HG03575 (cell line): ENCODE measurements around the gene CEP85L.
A peak's percentile ranks its signal among the peaks of the same experiment; 100 is the strongest.

Source experiments
- ATAC-seq: cut with Tn5 transposase; IDR thresholded peaks from one replicate; pipeline ENCODE4 v1.9.1; 2021; ENCODE audit not compliant: unreplicated experiment, insufficient number of reproducible peaks, low FRiP score; ENCODE audit errors: extremely low read depth

The CEP85L gene

DNA sequence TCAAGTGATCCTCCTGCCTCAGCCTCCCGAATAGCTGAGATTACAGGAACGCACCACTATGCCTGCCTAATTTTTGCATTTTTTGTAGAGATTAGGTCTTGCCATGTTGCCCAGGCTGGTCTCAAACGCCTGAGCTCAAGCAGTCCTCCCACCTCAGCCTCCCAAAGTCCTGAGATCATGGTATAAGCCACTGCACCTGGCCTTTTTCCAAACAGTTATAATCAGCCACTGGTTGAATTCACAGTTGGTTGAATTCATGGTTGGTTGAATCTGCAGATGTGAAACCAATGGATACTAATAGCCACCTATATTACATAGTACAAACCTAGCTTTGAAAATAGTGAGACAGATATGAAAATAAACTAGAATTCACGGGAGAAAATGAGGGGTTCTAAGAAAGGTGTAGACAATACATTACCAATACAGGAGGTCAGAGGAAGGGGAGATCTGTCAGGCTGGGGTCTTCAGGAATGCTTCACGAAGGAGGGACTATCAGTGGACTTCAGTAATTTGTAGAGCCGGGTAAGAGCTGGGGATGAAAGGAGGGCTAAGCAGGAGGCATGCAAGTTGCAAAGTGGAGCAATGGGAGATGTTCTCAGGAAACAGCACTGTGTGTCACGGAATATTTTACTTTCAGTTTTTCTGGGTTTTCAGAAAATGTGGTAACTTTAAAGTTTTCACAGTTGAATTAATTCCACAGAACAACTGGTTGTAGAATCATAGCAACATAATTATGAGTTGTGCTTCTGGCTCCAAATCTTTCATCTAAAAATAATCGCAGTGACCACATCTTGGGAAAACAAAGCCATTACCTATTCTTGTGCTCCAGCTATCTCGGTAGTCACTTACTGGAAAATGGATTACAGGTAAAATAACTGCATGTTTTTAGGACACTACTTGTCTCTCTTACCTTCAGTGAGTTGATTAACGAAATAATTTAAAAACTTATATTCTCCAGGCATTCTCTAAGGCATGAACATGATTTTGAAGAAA, 12.9 kb upstream of the CEP85L start:
- no peak for ATAC-seq

DNA sequence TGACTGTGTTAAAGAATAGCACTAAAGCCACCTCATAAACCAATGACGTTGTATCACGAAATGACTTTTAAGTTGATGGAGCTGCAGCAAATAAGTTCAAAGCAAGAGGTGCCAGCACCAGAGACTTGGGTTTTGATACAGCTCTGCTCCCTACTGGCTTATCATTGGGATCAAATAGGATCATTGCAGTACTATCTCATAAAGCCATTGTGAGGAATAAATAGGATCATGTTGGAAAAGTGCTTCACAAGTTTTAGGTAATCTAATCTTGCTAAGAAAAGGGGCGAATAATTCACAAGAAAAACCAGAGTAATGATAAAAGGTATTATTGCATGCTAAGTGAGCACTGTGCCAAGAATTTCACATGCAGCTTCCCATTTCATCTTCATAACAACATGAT, 10.4 kb upstream of the CEP85L start:
- ATAC-seq, result no peak

DNA sequence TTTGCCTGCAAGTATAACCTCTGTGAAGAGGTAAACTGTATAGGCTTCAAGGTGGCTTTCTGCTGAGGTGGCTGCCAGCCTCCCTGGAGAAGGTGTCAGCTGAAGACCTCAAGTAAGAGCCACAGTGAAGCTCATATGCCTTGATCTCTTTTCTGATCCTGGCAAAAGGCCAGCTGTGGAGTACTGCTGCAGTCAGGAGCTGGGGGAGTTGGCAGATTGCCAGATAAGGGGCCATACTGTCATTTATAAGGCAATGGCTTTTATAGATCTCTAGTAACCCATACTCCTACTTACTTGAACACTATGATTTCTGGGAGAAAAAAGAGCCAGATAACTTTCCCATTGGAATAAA, 8.8 kb upstream of the CEP85L start:
- no peak for ATAC-seq

DNA sequence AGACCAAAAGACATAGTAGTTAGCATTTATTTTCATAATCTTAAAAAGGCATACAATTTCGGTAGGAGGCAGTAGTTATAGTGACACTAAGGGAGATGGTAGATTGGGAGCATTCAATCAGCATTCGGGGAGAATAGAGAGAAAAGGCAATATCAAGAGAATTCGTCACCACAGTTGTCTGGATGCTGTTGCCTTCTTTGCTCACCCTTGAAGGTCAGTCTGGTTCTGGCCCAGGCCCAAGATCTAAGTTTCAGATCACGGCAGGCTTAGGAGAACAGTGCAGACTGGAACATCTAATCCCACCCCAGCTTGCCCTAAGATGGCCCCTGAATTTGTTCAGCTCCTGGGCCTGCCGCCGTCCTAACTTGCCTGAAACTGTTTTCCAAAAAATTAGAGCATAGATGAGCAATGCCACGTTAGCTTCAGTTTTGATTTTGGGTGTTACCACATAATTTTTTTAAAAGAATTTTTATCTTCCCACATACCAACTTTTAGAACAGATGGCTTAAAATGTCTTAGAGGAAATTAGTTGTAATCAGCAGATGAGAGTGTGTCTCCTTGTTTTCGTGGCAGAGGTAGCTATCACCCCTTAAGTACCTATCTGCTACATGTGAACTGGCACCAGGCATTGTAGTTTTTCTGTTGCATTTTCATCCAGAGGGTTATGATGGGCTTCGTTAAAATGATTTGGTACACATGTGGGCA, 8.3 kb upstream of the CEP85L start:
- ATAC-seq, result no peak

DNA sequence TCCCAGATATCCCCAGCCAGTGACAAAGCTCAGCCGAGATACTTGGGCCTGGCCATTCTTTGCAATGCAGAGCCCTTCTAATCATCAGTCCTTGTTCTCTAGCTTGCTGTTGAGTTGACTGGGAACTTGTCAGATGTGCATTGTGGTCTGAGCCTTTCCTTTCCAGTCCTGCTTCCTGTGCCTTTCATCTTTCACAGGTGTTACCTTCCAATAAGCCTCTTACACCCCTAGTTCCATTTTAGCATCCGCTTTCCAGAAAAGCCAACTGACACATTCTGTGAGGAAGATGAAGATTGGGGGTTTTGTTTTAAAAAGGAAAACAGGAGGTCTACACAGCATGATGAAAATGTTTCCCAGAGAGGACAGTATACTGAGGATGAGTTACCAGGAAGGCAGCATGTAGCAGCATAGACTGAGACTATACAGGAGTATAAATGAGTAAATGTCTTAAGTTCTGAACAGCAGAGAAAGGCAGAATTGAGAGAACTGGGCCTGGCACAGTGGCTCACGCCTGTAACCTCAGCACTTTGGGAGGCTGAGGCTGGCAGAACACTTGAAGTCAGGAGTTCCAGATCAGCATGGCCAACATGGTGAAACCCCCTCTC, 5.6 kb upstream of the CEP85L start:
- no peak for ATAC-seq

DNA sequence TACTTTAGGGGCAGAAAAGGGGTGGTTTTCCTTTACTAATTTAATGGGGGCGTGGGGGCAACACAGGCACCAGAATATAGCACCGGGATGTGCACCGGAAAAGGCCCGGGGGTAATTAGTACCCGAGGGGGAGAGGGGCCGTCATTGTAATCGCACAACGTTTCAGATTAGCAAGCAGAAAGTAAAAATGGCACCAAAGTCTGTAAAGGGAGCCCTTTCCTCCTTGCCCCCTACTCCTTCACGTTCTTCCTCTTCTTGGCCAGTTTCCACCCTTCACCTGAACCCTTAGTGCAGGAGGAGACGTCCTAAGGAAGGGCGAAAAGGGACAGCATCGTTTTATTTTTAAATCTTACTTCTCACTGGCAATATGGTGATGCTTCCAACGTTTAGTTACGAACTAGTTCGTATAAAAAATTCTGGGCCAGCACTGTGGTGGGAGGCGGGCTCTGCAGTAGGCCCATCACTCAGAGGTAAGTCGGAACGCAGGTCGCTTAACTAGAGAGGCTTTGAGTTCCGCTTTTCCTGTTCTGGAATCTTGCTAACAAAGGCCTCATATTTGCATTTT, 742 bp upstream of the CEP85L start:
- ATAC-seq, result no peak

DNA sequence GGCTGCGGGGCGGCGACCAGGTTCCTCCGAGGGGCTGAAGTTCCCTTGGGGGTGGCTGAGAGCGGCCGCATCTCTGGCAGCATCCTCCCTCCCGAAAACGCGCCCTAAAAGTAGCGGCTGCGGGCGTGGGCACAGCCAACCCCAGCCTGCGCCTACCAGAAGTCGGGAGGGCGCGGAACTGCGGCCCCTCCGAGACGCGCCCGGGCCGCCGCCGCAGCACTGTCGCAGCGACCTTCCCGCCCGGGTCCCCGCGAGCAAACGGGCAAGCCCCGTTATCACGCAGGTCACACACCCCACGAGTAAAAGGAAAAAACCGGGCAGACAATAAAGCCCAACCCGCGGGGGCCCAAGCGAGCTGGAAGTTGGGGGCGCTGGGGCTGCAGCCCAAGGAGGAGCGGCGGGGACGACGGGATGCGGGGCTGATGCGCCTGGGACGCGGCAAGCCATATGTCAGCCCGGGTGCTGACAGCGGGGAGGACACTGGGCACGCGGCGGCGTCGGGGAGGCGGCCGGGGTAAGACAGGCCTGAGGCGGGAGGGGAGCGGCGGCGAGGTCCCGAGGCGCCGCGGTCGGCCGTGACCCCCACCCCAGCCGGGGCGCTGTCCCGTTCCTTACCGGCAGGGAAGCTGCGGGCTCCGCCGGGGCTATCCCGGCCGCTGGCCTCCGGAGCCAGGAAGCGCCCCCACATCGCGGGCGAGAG, 659 bp downstream of the CEP85L start:
- no peak for ATAC-seq

DNA sequence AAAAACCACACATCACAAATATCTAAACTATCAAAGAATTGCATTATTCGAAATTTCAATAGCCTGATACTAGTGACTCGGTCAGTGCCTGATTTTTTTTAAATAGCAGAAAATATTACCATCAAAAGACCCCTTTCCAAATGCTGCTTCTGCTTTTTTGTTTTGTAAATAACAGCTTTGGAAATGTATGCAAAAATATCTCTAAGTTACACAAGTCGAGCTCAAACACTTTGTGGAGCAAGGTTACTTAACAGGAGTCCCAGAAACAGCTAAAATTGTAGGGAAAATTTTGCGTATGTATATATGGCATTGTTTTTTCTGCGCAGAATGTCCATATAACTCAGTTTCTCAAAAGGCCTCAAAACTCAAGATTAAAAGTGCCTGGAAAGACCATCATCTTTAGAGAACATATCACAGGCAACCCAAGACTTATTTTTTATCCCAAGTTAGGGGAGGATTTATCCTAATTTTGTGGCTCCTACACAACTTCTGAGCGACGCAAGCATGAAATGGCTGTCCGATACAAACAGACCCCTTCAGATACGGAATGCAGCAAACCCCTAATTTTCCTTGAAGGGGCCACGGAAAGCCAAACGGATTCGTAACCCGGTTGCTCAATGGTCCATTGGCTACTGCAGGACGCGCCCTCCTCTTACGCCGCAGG, 1.3 kb downstream of the CEP85L start:
- ATAC-seq, result no peak

DNA sequence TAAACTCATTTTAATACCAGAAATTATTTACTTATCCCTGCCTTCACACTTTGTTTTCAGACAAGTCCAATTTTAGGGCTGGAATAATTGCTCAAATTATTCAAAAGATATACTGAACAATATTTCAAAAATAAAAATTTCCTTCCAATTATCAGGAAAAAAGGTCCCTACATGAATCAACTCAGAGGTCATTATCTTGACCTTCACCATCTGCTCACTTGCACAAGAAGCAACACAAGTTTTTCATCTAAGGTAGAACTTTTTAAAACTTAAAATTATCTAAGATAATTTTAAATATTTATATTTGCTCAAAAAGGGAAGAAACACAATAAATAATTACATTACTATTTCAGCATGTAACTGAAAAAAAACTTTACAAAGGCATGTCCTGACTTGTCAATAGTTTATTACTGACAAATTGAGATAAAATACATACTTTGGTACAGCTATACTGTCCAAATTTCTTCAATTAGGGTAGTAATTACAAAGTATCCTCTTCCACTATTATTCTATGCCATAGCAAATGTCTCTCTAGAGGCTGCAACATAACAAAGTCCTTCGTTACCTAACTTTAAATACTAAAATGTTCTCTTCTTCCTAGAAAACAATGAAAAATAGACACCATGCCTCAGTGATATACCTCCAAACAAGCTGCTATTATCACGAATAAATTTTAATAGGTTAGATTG, 2.4 kb downstream of the CEP85L start:
- no peak for ATAC-seq

DNA sequence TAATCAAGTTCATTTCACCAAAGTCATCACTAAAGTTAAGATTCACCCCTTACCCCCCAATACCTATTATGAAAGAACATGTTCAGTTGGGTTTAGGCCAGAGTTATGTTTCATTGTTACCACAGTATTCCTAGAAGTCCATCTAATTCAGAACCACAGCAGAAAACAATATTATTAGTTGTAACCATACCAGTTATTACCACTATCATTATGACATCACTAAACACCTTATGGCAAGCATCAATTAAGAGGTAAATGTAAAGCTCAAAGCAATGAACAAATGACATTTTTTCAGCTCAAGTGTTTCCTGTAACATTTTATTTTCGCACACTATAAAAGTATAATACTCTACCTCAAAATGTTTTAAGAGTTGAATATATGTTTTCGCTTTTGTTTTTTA, 4.4 kb downstream of the CEP85L start:
- ATAC-seq, result no peak

DNA sequence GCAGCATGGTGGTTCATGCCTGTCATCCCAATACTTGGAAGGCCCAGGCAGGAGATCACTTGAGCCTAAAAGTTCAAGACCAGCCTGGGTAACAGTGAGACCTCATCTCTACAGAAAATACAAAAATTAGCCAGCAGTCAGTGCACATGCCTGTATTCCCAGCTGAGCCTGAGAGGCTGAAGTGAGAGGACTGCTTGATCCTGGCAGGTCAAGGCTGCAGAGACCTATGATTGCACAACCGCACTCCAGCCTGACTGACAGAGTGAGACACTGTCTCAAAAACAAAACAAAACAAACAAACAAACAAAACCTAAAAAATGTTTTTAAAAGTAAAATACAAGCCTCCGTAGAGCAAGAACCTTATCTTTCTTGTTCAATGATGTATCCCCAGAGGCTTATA, 6.0 kb downstream of the CEP85L start:
- no peak for ATAC-seq

DNA sequence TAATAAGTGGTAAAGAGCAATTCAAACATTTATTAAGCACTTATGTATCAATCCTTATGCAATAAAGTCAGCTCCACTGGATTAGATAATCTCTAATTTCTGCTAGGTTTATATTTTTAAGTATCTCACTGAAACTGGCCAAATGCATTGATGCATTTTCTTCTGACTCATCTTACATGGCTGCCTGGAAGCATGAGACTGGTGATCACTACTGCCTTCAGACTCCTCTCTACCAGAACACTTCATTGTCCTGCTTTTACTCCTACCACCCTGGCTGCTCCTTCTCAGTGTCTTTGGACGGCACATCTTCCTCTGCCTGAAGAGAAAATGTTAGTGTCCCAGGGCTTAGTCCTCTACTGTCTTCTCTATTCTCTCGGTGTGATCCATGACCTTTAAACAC, 7.4 kb downstream of the CEP85L start:
- no peak for ATAC-seq

DNA sequence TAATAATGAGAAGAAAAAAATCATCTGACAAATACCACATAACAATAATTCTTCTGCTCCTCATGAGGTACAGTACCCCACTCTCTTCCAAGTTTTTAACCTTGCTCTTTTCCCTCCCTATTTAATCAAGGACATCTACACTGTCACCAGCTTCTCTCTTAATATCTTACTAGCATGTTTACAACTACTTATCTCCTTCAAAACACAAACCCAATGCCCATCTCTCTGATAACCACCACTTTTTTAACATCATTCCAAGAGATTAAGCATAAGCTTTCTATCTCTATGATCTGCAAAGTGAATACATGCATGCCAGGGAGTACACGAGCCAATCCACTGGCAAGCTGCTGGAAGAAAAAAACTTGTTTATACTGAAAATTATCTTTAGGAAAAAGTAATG, 10.3 kb downstream of the CEP85L start:
- no peak for ATAC-seq

DNA sequence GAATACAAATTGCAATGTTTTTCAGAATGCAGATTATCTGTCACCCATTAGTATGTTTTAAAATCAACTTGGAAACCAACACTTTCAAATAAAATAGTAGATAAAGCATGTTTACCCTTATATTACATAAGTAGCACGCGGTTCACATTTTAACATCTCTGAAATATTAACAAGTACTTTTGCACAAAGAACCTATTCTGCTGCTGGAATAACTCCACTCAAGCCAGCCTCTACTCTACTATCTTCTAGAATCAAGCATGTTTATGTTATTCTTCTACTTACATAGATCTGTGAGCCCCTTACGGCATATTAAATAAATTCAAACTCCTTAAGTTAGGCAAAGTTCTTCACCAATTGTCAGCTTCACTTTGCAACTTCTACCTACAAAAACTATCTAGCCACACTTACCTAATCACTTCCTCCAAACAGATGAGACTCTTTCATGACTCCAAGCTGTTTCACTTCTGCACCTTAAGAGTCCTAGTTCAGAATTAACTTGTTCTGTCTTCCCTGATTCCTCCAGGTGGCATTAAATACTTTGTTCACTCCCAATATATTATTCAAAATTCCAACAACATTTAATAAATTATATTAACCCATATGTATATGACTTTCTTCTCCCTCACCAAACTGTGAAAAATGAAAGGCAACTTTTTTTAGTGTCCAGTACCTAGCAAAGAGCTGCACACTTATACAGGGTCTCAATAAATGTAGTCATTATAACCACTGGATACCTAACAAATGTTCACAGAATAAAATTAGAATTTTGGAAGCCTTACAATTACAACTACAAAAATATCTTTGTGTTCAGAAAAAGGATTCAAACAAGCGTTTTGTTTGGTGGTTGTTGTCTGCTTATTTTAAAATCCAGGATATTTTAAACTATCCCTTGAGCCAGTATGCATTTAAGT, 12.1 kb downstream of the CEP85L start:
- peak; percentile 66 for ATAC-seq

DNA sequence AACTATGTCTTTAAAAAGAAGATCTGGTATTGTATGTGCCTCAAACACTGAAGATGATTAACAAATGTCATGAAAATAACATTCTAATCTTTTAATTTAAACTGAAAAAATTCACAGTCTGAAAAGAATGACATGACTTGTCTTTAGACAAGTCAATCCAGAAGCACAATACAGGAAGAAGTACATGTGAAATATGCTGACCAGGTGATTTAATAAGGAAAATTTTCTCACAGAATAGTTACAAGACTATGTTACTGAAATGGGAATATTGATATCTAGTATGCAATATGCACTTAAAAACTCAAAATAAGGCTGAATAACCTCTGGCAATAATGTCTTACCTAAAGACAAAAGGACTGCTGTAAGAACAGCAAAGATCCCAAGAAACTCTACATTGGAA, 13.1 kb downstream of the CEP85L start:
- ATAC-seq, result no peak

DNA sequence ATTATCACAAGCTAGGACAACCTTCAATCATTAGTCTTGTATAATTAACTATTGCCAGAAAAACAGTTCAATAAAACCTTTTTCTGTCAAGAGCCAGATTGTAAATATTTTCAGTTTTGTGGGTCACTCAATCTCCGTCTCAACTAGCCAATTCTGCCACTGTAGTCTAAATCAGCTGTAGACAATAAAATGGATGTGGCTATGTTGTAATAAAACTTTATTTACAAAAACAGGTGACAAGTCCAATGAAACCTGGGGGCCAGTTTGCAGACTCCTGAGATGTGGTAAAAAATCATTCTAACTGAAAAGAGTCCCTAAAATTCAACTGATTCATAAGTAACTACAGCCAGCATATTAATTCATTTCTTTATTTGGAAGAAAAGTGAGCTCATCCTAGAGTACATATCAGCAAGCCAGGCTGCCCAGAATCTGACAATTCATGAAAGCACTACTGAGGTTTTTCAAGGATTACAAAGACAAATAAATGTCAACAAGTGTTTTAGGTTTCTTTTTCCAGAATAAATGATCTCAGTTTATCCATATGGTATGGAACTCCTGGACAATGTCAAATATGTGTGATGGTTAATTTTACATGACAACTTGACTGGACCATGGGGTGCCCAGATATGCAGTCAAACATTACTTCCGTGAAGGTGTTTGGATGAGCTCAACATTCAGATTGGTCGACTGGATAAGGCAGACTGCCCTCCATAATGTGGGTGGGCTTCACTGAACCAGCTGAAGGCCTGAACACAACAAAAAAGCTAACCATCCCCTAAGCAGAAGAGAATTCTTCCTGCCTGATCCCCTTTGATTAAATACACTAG, 15.3 kb downstream of the CEP85L start:
- no peak for ATAC-seq
